ENCODE measurements around the gene PARP16. TPM values are rescaled to one million over a fixed set of nuclear protein-coding genes. Genes with fewer than 3 reads are reported as not detected.

Gene PARP16
- total RNA-seq, 2 experiments from 2014 or later = 17.0 to 19.3 TPM

DNA sequence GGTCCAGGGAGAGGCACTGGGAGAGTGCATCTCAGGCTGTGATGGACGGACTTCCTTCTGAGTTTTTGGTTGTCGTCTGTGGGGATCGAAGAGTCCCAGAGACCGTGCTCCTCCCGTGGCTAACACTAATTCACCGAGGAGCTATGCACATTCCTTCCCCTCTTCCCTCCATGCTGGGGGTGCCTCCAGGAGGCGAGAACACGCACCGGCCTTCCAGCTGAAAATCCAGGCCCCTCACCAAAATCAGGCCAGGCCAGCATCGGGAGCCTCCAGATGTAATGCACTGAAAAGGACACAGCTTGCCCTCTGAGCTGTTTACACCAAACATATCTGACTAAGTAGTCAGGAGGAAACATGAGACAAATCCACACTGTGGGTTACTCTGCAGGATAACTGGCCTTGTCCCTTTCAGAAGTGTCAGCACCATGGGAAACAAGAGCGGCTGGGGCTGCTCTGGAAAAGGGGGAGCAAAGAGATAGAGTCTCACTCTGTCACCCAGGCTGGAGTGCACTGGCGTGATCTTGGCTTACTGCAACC is 23.3 kb upstream of the PARP16 start:
- H3K36me3 Mint-ChIP-seq (ENCODE audit: low read depth) = no peaks in the 10 kb centered on the region
- no peak overlapping the region for H3K27ac Mint-ChIP-seq
- DNase-seq (no peak), ATAC-seq (no peak)
- POLR2A ChIA-PET = no interaction called here
- H3K9me3 Mint-ChIP-seq (ENCODE audit: insufficient read depth) = no peaks in the 10 kb centered on the region
- H3K27me3 Mint-ChIP-seq (ENCODE audit: low read depth) = no peaks in the 10 kb centered on the region
- H3K4me1 Mint-ChIP-seq (ENCODE audit: low read depth) = peaks cover 16% of the 10 kb centered on the region
- no peak overlapping the region for H3K4me3 Mint-ChIP-seq
- CTCF ChIA-PET = no interaction called here

- no peaks in the 10 kb centered on the region for H3K36me3 Mint-ChIP-seq (ENCODE audit: low read depth)
- ATAC-seq (no peak), DNase-seq (no peak)
- no peak overlapping the region for H3K27ac Mint-ChIP-seq
- H3K4me1 Mint-ChIP-seq (ENCODE audit: low read depth) = peaks cover 27% of the 10 kb centered on the region
- no peaks in the 10 kb centered on the region for H3K27me3 Mint-ChIP-seq (ENCODE audit: low read depth)
- no peaks in the 10 kb centered on the region for H3K9me3 Mint-ChIP-seq (ENCODE audit: insufficient read depth)
- ChIA-PET POLR2A (interaction anchor here (0.6 kb wide), 1 partner anchor 509 kb away, joined by 3 read pairs; no protein-coding TSS in a partner anchor), CTCF (interaction anchor here (1.8 kb wide), 1 partner anchor 10 kb away, joined by 11 read pairs; no protein-coding TSS in a partner anchor)
- no peak overlapping the region for H3K4me3 Mint-ChIP-seq
These were observed 21.3 kb upstream of the PARP16 start for GRCh38 chr15:65307978-65308377.

DNA sequence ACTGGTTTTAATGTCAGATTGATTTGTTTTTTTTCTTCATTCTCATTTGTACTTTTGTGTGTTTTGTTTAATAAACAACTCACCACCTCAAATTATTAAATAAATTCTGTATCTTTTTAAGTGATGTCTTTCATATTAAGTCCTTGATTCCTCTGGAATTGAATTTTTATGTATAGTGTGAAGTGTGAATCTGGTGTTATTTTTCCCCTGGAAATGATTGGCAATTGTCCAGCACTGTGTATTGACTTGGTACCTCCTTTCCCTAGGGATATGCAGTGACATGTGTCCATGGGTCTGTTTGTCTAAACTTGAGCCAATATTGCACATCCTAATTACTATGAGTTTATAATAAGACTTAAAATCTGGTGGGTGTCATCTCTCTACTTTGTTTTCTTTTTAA is 19.9 kb upstream of the PARP16 start:
- Mint-ChIP-seq H3K27ac (no peak overlapping the region), H3K4me3 (no peak overlapping the region), H3K4me1 (ENCODE audit: low read depth) (peaks cover 30% of the 10 kb centered on the region), H3K36me3 (ENCODE audit: low read depth) (no peaks in the 10 kb centered on the region), H3K27me3 (ENCODE audit: low read depth) (no peaks in the 10 kb centered on the region), H3K9me3 (ENCODE audit: insufficient read depth) (no peaks in the 10 kb centered on the region)
- ATAC-seq (no peak), DNase-seq (no peak)
- ChIA-PET POLR2A (interaction anchor here (0.7 to 1.1 kb wide), 3 partner anchors 36 to 173 kb away, joined by 3 to 5 read pairs (median 3); partner anchors contain the start of gene PDCD7), CTCF (interaction anchor here (1.0 to 2.4 kb wide), 2 partner anchors 11 to 21 kb away, joined by 3 to 9 read pairs; no protein-coding TSS in a partner anchor)

DNA sequence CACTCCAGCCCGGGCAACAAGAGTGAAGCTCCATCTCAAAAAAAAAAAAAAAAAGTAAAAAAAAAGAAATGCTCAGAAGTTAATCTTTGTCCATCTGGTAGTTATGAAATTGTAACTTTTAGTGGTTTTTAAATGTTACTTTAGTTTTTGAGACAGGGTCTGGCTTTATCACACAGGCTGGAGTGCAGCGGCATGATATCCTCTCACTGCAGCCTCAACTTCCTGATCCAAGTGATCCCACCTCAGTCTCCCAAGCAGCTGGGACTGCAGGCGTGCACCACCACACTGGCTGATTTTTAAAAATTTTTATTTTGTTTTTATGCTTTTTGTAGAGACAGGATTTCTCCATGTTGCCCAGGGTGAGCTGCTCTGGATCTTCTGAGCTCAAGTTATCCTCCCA is 19.1 kb upstream of the PARP16 start:
- H3K4me3 Mint-ChIP-seq = no peak overlapping the region
- no peaks in the 10 kb centered on the region for H3K9me3 Mint-ChIP-seq (ENCODE audit: insufficient read depth)
- no peaks in the 10 kb centered on the region for H3K27me3 Mint-ChIP-seq (ENCODE audit: low read depth)
- H3K36me3 Mint-ChIP-seq (ENCODE audit: low read depth) = no peaks in the 10 kb centered on the region
- H3K4me1 Mint-ChIP-seq (ENCODE audit: low read depth) = peaks cover 30% of the 10 kb centered on the region
- POLR2A ChIA-PET = interaction anchor here (0.7 to 3.2 kb wide), 7 partner anchors 9 to 172 kb away, joined by 3 to 115 read pairs (median 5); partner anchors contain the start of genes PARP16 and PDCD7
- CTCF ChIA-PET = interaction anchor here (1.0 to 2.4 kb wide), 4 partner anchors 9 to 79 kb away, joined by 3 to 9 read pairs (median 4); no protein-coding TSS in a partner anchor
- no peak overlapping the region for H3K27ac Mint-ChIP-seq
- peak; percentile 0 for ATAC-seq
- no peak for DNase-seq

DNA sequence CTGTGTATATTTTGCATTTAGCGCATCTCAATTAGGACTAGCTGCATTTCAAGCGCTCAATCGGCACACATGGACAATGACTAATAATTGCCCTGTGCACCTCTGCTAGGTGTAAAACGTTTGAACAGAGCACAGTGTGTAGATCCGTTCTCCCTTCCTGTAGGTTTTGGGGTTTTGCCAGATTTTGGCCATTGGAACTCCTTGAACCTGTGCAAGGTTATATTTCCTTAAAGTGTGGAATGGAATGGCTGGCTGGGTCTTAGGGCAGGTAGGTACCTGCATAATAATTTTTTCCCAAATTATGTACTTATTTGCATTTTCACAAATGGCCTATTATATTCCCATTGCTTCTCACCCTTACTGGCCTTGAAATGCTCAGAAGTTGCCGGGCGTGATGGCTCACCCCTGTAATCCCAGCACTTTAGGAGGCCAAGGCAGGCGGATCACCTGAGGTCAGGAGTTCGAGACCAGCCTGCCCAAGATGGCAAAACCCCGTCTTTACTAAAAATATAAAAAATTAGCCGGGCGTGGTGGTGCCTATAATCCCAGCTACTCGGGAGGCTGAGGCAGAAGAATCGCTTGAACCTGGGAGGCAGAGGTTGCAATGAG is 18.6 kb upstream of the PARP16 start:
- H3K36me3 Mint-ChIP-seq (ENCODE audit: low read depth) = peaks cover 2% of the 10 kb centered on the region
- DNase-seq = no peak

DNA sequence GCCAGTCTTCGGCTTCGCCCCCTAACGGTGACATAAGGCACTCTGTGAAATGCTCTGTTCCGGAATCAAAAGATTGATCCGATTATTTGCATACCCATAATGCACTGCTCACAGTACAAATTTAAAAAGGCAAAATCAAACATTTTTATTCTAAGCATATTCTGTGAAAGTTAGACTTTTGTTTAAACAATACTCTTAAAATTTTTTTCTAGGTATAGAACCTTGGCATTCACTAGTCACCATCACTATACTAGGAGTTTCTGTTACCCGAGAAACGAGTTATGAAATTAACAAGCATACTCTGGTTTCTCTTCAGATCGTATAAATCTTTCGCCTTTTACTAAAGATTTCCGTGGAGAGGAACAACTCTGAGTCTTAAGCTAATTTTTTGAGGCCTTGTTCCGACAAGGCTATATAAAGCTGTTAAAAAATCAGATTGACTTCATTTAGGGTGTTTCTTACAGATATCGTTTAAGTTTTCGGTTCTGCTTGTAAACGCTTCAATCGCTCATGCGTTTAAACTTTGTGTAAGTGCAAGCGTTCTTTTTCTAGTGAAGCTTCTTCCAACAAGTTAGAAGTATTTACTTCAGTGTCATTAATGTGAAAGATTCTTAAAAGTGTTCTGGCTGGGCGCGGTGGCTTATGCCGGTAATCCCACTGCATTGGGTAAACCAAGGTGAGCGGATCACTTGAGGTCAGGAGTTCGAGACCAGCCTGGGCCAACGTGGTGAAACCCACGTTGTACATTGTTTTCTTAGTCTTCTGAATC is 17.9 kb upstream of the PARP16 start, which contains the start of gene RNU5B-1:
TSS of gene RNU5B-1 (plus strand) at position 297 of the 769 bp plus-strand sequence.
- CTCF ChIA-PET = interaction anchor here (0.6 to 2.4 kb wide), 14 partner anchors 10 to 411 kb away, joined by 3 to 11 read pairs (median 4); partner anchors contain the start of gene PARP16
- Mint-ChIP-seq H3K27ac (peak within 1 kb of the TSS; percentile 95), H3K9me3 (ENCODE audit: insufficient read depth) (no peaks in the 10 kb centered on the region), H3K4me1 (ENCODE audit: low read depth) (peaks cover 42% of the 10 kb centered on the region), H3K36me3 (ENCODE audit: low read depth) (peaks cover 2% of the 10 kb centered on the region), H3K27me3 (ENCODE audit: low read depth) (no peaks in the 10 kb centered on the region), H3K4me3 (peak within 1 kb of the TSS; percentile 92)
- DNase-seq (peak; percentile 90), ATAC-seq (peak; percentile 73)
- POLR2A ChIA-PET = interaction anchor here (0.6 to 3.2 kb wide), 77 partner anchors 8 to 1436 kb away, joined by 3 to 115 read pairs (median 5); partner anchors contain the start of genes CLPX, DENND4A, DPP8 and HACD3

More for the DNA sequence above, 18.6 kb upstream of the PARP16 start:
- POLR2A ChIA-PET = interaction anchor here (0.6 to 3.2 kb wide), 73 partner anchors 8 to 1436 kb away, joined by 3 to 115 read pairs (median 5); partner anchors contain the start of genes CLPX, DENND4A, DPP8 and HACD3
- peak; percentile 72 for ATAC-seq
- Mint-ChIP-seq H3K27ac (peak overlapping the region; percentile 95), H3K4me1 (ENCODE audit: low read depth) (peaks cover 35% of the 10 kb centered on the region), H3K4me3 (peak overlapping the region; percentile 92), H3K9me3 (ENCODE audit: insufficient read depth) (no peaks in the 10 kb centered on the region), H3K27me3 (ENCODE audit: low read depth) (no peaks in the 10 kb centered on the region)
- CTCF ChIA-PET = interaction anchor here (0.6 to 2.4 kb wide), 15 partner anchors 10 to 411 kb away, joined by 3 to 11 read pairs (median 4); partner anchors contain the start of gene PARP16

DNA sequence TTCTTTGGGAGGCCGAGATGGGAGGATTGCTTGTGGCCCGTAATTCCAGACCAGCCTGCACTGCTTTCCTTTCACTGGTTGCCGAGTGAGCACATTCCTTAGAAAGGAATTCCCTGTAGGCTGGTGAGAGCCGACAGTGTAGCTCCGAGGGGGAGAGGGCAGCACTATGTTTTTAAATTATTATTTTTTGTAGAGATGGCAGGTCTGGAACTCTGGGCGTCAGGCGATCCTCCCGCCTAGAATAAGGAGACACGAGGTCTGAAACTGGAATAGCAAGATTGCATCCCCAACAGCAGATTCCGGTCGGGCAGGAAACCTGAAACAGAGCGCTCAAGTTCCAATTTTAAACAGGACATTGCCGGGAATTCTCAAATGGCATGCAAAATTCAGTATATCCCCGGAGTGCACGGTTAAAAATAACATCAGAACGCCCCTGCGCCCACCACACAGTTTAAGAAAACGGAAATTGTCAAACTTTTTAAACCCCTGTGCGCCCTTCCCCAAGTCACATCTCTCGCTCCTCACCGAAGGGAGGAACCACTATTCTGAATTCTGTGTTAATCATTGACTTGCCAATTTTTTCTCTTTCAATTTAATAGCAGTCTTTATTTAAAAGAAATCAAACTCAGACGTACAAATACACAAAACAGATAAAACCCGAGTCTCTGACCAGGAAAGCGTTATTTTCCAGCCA is 17.2 kb upstream of the PARP16 start:
- ChIA-PET POLR2A (interaction anchor here (0.8 to 3.2 kb wide), 49 partner anchors 7 to 584 kb away, joined by 3 to 115 read pairs (median 5); partner anchors contain the start of genes CLPX, DENND4A, DPP8 and HACD3), CTCF (interaction anchor here (0.9 to 2.4 kb wide), 9 partner anchors 13 to 410 kb away, joined by 3 to 11 read pairs (median 4); partner anchors contain the start of gene PARP16)
- Mint-ChIP-seq H3K27ac (peak overlapping the region; percentile 95), H3K27me3 (ENCODE audit: low read depth) (no peaks in the 10 kb centered on the region), H3K9me3 (ENCODE audit: insufficient read depth) (no peaks in the 10 kb centered on the region), H3K36me3 (ENCODE audit: low read depth) (peaks cover 2% of the 10 kb centered on the region), H3K4me3 (peak overlapping the region; percentile 92), H3K4me1 (ENCODE audit: low read depth) (peaks cover 47% of the 10 kb centered on the region)
- ATAC-seq (no peak), DNase-seq (no peak)

- POLR2A ChIA-PET = interaction anchor here (2.9 kb wide), 1 partner anchor 15 kb away, joined by 42 read pairs; the partner anchor contains the start of gene PARP16
- no peaks in the 10 kb centered on the region for H3K9me3 Mint-ChIP-seq (ENCODE audit: insufficient read depth)
- peaks cover 62% of the 10 kb centered on the region for H3K4me1 Mint-ChIP-seq (ENCODE audit: low read depth)
- H3K27me3 Mint-ChIP-seq (ENCODE audit: low read depth) = no peaks in the 10 kb centered on the region
- DNase-seq = no peak
- no peak overlapping the region for H3K4me3 Mint-ChIP-seq
- H3K36me3 Mint-ChIP-seq (ENCODE audit: low read depth) = peaks cover 2% of the 10 kb centered on the region
- no peak overlapping the region for H3K27ac Mint-ChIP-seq
- CTCF ChIA-PET = no interaction called here
- no peak for ATAC-seq
These were observed 15.4 kb upstream of the PARP16 start for GRCh38 chr15:65302061-65302460.

DNA sequence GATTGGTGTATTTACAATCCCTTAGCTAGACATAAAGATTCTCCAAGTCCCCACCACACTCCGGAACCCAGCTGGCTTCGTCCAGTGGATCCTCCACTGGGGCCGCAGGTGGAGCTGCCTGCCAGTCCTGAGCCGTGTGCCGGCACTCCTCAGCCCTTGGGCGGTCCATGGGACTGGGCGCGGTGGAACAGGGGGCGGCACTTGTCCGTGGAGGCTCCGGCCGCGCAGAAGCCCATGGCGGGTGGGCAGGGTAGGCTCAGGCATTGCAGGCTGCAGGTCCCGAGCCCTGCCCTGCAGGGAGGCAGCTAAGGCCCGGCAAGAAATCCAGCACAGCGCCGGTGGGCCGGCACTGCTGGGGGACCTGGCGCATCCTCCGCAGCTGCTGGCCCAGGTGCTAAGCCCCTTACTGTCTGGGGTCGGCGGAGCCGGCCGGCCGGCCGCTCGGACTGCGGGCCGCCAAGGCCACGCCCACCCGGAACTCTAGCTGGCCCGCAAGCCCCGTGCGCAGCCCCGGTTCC is 14.3 kb upstream of the PARP16 start:
- Mint-ChIP-seq H3K4me1 (ENCODE audit: low read depth) (peaks cover 60% of the 10 kb centered on the region), H3K4me3 (no peak overlapping the region), H3K27ac (peak overlapping the region; percentile 92), H3K27me3 (ENCODE audit: low read depth) (no peaks in the 10 kb centered on the region), H3K9me3 (ENCODE audit: insufficient read depth) (no peaks in the 10 kb centered on the region), H3K36me3 (ENCODE audit: low read depth) (peaks cover 7% of the 10 kb centered on the region)
- ChIA-PET POLR2A (interaction anchor here (0.9 to 2.9 kb wide), 7 partner anchors 14 to 267 kb away, joined by 3 to 42 read pairs (median 5); partner anchors contain the start of genes CLPX and PARP16), CTCF (interaction anchor here (1.0 to 2.0 kb wide), 5 partner anchors 14 to 267 kb away, joined by 3 to 9 read pairs (median 4); partner anchors contain the start of gene PARP16)
- DNase-seq (no peak), ATAC-seq (no peak)

GRCh38 chr15:65298731-65299130 is 12.0 kb upstream of the PARP16 start:
- no peaks in the 10 kb centered on the region for H3K27me3 Mint-ChIP-seq (ENCODE audit: low read depth)
- H3K4me1 Mint-ChIP-seq (ENCODE audit: low read depth) = peaks cover 56% of the 10 kb centered on the region
- ChIA-PET CTCF (interaction anchor here (1.8 to 1.9 kb wide), 2 partner anchors 12 to 113 kb away, joined by 22 to 29 read pairs; partner anchors contain the start of genes CLPX and PARP16), POLR2A (interaction anchor here (1.3 kb wide), 1 partner anchor 114 kb away, joined by 3 read pairs; no protein-coding TSS in a partner anchor)
- peak overlapping the region; percentile 88 for H3K27ac Mint-ChIP-seq
- H3K36me3 Mint-ChIP-seq (ENCODE audit: low read depth) = peaks cover 7% of the 10 kb centered on the region
- ATAC-seq = no peak
- DNase-seq = no peak
- peak overlapping the region; percentile 79 for H3K4me3 Mint-ChIP-seq
- no peaks in the 10 kb centered on the region for H3K9me3 Mint-ChIP-seq (ENCODE audit: insufficient read depth)

Data from activated CD8-positive, alpha-beta T cell treated with anti-CD3 and anti-CD28 coated beads, Interleukin-2, amount 10 ng/mL, durations not matched to agents 7 days and 5 days (primary cell).